Activated CD4-positive, alpha-beta T cell treated with anti-CD3 and anti-CD28 coated beads, Interleukin-2, amount 50 U/mL, for 48 hours (primary cell): ENCODE results near the gene NKD1.
A peak's percentile ranks its signal among the peaks of the same experiment; 100 is the strongest.

ENCODE experiments used
- DNase-seq, 2 experiments: peaks; one replicate each; pipeline ENCODE4 v3.0.0-alpha.2; 2020

NKD1 gene

GRCh38 chr16:50539053-50539695, 9.0 kb upstream of the NKD1 start:
- DNase-seq: no peak

GRCh38 chr16:50539822-50540710, 8.1 kb upstream of the NKD1 start:
- no peak for DNase-seq

GRCh38 chr16:50540711-50541007, 7.5 kb upstream of the NKD1 start:
- no peak for DNase-seq

DNA sequence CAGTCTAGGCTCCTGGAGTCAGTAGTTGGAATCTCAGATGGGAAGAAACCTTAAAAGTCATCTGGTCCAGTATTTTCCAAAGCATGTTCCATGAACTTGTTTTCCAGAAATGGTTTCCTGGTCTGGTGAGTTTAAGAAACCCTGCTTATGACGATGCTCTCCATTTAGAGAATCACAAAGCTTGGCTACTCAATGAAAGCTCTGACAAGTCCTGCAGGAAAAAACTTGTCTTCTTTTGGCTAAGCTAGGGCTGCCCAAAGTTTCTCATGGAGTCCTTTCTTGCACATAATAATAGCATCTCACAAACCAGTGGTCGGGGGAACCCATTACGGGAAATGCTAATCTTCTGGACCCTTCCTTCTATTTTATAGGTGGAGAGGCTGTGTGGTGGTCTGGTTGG, 5.5 kb upstream of the NKD1 start:
- no peak for DNase-seq

GRCh38 chr16:50546125-50546524, 2.1 kb upstream of the NKD1 start:
- no peak for DNase-seq

DNA sequence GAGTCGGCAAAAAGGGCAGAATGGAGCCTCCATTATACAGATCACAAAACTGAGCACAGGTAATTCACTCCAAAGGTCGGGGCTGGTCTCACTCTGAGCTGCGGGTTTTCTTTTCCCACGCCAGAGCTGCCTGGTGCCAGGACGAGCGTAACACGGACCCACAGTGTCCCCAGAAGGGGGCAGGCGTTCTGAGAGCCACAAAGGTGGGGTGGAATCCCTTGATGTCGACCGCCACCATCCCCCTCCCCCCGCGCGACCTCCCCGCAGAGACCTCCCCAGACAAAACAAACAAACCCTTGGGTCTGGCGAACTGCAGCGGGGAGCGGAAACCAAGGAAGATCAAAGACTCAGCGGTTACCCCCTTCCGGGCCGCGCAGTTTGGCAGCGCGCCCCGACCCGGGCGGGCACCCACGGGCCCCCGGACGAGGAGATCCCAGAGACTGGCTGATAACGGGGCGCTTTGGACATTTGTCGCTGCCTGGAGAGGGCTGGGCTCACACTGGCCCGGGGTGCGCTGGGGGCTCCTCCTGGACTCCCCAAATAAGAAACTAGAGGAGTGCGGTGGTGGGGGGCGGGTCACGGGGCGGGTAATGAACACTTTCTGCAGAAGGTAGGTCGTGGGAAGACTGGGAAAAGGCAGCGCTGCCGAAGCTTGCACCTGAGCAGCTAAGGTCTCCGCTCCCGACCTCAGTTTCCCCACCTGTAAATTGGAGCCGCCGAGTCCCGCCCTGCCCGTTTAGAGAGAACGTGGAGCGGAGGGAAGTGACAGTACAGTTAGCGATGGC, 664 bp upstream of the NKD1 start:
- DNase-seq: peak; percentile 56 to 62

DNA sequence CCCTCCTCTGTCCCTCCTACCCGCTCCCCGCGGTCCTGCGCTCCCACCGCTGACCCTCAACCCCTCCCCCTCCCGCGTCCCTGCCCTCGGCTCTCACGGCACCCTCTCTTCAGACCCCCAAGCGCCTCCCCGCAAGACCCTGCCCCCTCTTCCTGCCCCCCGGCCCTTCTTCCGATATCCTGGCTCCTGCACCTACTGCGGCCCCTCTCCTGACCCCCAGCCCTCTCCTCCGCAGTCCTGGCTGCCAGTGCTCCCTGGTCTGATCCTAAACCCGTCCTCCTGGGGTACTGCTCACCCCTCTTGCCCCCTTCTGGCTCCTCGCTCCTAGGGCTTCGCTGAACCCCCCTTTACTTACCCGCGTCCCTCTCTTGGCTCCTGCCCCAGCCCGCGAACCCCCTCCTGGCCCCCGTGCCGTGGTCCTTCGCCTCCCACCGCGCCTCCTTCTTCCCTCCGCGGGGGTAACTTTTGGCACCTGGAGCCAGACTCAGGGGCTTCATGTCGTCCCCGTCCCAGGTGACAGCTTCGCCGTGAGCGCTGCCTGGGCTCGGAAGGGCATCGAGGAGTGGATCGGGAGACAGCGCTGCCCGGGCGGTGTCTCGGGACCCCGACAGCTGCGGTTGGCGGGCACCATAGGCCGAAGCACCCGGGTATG, 839 bp downstream of the NKD1 start:
- DNase-seq: no peak

DNA sequence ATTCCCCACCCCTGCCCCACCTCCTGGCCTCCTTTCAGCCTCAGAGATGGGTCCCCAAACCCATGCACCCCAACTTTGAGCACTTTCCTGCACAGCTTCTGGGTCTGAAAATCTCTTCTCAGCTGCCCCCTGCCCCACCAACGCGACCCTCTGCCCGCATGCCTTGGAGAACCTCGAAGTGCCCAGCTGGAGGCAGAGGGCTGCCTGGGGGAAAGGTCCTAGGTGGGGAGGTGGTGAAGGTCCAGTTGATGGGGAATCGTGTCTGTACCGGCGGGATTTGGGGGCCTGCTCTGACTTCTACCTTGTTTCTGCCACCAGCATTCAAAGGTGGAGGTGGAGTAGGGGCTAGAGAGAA, 1.3 kb downstream of the NKD1 start:
- DNase-seq: no peak

- no peak for DNase-seq
These were observed 1.8 kb downstream of the NKD1 start for GRCh38 chr16:50550035-50550434.

DNA sequence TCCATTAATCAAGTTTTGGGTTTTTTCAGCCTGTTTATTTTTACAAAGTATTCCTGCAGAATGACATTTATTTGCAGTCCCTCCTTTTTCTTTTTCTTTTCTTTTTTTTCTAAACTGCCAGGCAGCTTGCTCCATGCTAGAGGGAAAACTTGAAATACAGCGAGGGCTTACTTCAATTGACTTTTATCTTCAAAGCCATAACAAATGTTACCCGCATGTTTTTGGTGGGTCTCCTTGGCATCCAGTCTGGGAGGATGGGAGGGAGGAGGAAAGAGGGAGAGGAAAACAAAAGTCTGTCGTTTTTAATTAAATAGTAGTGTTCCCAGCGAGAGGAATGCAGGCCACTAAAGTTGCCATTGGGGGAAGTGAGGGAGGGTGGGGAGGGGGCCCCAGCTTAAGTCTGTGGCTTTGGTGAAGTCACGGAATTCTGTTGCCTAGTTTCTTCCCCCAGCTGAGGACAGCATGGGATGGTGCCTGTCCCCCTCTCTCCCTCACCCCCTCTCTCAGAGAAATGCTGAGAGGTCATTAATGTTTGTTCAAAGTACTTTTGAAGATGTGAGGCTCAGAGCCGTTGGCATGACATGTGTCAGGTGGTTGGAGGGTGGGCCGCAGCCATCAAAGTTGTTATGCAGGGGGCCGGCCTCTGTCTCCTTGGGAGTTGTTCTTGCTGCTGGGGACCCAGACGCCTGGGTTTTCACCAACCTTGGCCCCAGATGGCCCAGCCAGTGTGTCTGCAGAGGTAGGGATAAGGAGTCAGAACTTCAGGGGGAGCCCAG, 2.9 kb downstream of the NKD1 start:
- no peak for DNase-seq

GRCh38 chr16:50552476-50553101, 4.4 kb downstream of the NKD1 start:
- no peak for DNase-seq

DNA sequence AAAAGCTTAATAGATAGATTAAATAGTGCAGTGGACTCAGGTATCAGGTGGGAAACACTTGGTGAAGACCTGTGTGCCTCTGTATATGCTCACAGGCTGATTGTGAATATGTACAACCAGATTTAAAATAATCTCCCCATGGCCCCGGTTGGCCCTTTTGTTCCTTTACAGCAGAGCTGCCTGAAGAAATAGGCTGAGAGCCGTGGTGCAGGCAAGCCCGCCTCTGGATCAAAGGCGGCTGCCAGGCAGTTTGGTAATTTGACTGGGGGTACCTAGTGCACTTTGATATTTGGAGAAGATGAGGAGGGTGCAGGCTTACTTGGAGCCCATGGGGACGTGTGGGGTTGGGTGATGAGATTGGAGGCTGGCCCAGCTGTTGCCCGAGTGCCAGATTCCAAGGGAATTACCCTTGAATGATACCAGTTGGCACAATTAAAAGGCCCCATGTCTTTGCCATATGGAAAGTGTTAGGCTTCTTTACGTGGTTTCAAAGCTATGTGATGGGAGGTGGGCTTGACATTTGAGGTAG, 5.0 kb downstream of the NKD1 start:
- DNase-seq: no peak

DNA sequence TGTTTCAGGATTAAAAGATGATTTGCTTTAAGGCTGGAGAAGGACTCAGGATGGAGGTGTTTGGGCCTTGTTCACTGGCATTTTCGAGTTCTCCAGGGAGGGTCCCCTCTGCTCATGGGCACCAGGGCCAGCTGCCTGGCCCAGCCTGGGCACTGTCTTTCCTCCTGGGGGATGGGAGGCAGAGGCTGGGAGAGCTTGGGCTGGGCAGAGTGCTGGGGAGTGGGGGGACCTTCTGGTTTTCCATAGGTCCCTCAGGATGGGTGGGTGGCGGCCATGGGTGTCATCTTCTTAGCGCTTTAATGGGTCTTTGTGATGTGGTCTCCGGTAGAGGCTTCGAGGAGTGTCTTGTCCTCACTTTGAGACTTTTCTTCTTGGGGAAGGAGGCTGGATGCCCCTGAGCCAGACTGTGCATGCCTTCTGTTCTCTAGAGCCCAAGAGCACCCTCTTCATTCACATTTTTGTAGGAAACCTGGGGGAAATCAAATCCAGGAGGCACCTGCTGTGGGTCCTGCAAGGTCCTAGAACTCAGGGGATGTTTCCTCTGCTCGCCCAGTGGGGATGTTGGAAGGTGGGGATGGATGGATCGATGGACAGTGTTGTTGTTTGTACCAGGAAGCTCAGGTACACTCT, 5.7 kb downstream of the NKD1 start:
- no peak for DNase-seq

GRCh38 chr16:50555269-50555875, 7.2 kb downstream of the NKD1 start:
- no peak for DNase-seq

- DNase-seq: no peak
These were observed 7.9 kb downstream of the NKD1 start for GRCh38 chr16:50555952-50556673.

DNA sequence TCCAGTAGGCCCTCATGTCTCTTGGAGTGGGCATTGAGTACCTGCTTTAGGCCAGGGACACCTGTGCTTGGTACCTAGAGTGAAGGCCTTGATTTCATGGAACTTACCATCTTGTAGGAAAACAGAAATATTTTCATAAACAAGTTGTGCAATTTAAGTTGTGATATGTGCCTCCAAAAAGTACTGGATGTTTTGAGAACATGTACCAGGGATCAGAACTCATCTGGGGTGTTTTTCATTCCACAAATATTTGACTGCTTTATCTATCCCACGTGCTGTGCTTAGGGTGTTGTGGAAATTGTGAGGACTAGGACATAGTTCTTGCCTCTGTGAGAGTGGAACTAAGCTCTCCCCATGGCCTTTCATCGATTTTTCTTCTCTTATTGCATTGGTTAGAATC, 8.8 kb downstream of the NKD1 start:
- no peak for DNase-seq

GRCh38 chr16:50558913-50559312, 10.7 kb downstream of the NKD1 start:
- DNase-seq: no peak

DNA sequence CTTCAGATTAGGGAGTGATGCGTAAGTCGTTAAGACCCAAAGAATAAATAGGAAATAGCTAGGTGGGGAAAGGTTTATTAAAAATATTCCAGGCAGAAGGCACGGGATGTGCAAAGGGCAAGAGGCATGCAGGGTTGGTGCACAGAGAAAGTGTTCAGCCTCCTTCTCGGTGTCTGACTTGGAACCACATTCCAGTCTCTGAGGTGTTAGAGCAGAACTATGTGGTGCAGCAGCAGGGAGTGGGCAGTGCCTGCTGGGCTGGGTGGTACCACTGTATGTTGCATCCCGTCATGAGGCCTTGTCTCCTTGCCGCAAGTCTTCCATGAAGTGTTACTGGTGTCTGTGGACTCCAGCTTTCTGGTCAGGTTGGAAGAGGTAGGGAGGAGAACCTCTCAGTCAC, 11.1 kb downstream of the NKD1 start:
- DNase-seq: no peak

DNA sequence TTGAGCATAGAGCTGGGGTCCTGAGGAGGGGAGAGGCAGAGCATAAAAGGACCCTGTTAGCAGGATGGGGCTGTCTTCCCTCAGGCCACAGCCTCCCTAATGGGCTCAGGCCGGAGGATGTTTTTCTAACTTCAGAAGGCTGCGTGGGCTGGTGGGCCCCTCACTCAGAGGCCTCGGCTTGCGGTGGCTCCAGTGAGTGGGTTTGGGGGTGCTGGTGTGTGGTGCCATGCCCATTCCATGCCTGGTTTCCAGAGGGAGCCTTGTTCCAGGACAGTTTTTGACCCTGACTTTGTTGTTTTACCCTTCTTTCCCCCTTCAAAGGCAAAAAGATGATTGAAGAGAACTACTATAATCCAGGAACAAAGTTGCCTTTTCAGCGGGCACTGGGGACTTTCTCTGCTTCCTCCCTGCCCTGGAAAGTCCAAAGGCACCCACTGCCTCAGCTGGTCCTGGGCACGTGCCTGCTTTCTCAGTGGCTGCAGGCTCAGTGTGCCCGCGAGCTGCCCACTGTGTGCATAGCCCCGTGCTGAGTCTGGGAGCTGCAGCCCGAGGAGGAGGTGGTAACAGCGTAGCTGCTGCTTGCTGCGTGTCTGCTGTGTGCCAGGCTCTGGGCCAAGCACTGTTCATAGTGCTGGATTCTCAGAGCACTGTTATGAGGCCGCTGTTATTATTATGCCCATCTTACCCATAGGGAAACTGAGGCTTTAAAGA, 11.8 kb downstream of the NKD1 start:
- no peak for DNase-seq
